HCT116 (cell line): ENCODE measurements around the gene COX18. TPM values are rescaled to one million over a fixed set of nuclear protein-coding genes. Genes with fewer than 3 reads are reported as not detected.

Source experiments
- ATAC-seq: fragments of 200-7000 bp; cut with Tn5 transposase; 2 replicates; pipeline ENCODE4 v1.9.1; 2020; ENCODE audit warnings: mild to moderate bottlenecking, moderate library complexity
- BruUV-seq: library from RNA; stranded (reverse); fragments of 400-500 nt; replicated peaks from 2 replicates; lab custom pipeline; 2021; lab: Mats Ljungman, UMichigan
- CTCF ChIA-PET: fragments of 300-600 bp; sonication (Branson Sonifier 250); formaldehyde crosslinking; loops from one replicate; lab custom pipeline; 2021; ENCODE audit warnings: antibody characterized with exemption; lab: Charles Lee
- POLR2A ChIA-PET: fragments of 300-600, 350-600 bp; sonication (Branson Sonifier 250); formaldehyde crosslinking; loops from one replicate; lab custom pipeline; 2021; ENCODE audit warnings: antibody characterized with exemption; lab: Charles Lee
- RAD21 ChIA-PET, 2 experiments: fragments of 300-600 bp; sonication (Branson Sonifier 250); formaldehyde crosslinking; loops; one replicate each; lab custom pipeline; 2023; ENCODE audit warnings: low total read pairs in 2 of 2; ENCODE audit not compliant: uncharacterized antibody in 2 of 2, unreplicated experiment in 2 of 2, low non-redundant PET in 1 of 2; lab: Charles Lee
- DNase-seq: peaks from one replicate; pipeline ENCODE4 v3.0.0-alpha.2; 2010; ENCODE audit warnings: low read depth, low spot score
- H2AFZ ChIP-seq: fragments of 200-600 bp; shearing (Covaris generic), sonication (generic); 2 replicates; pipeline ENCODE4 v1.6.1; 2017; ENCODE audit warnings: low read depth, mixed run types, mixed read lengths, antibody characterized with exemption, low read length; ENCODE audit not compliant: poor library complexity, severe bottlenecking
- H3K27ac ChIP-seq: 2 replicates; pipeline ENCODE4 v1.5.1; 2012; ENCODE audit warnings: low read depth, low read length
- H3K27me3 ChIP-seq: fragments of 200-600 bp; sonication (generic); 2 replicates; pipeline ENCODE4 v1.6.1; 2016; ENCODE audit warnings: mixed run types, low read length, mixed read lengths; ENCODE audit not compliant: insufficient read depth
- H3K36me3 ChIP-seq, 2 experiments: fragments of 200-500 bp in 1 of 2; fragments of 200-600 bp in 1 of 2; sonication (Bioruptor generic) in 1 of 2; sonication (generic) in 1 of 2; 2 replicates each; pipeline versions ENCODE4 v1.5.1 to v1.6.1; 2014 to 2016; ENCODE audit warnings: low read length in 2 of 2, inconsistent platforms in 1 of 2, mixed read lengths in 1 of 2, mixed run types in 1 of 2; ENCODE audit not compliant: insufficient read depth in 2 of 2, control insufficient read depth in 1 of 2
- H3K4me1 ChIP-seq, 2 experiments: fragments of 200-600 bp in 1 of 2; sonication (generic) in 1 of 2; 2 replicates each; pipeline versions ENCODE4 v1.5.1 to v1.6.1; 2012 to 2017; ENCODE audit warnings: low read length in 2 of 2, inconsistent platforms in 1 of 2, mild to moderate bottlenecking in 1 of 2, mixed read lengths in 1 of 2, mixed run types in 1 of 2, moderate library complexity in 1 of 2; ENCODE audit not compliant: insufficient read depth in 2 of 2, control insufficient read depth in 1 of 2
- H3K4me2 ChIP-seq: fragments of 200-600 bp; sonication (generic); 2 replicates; pipeline ENCODE4 v1.6.1; 2017; ENCODE audit warnings: mixed run types, low read length, mixed read lengths
- H3K4me3 ChIP-seq, 2 experiments: fragments of 200-600 bp in 1 of 2; sonication (generic) in 1 of 2; replicated peaks in 1 of 2; 2 replicates each; pipeline ENCODE4 v1.5.1; 2011 to 2016; ENCODE audit warnings: low read length in 2 of 2, control low read depth in 1 of 2, low read depth in 1 of 2, mild to moderate bottlenecking in 1 of 2, mixed read lengths in 1 of 2, mixed run types in 1 of 2
- H3K79me2 ChIP-seq: fragments of 200-600 bp; sonication (generic); 2 replicates; pipeline ENCODE4 v1.6.1; 2017; ENCODE audit warnings: mild to moderate bottlenecking, mixed run types, low read length, moderate library complexity, mixed read lengths; ENCODE audit not compliant: insufficient read depth
- H3K9ac ChIP-seq: fragments of 200-600 bp; sonication (generic); 2 replicates; pipeline ENCODE4 v1.6.1; 2016; ENCODE audit warnings: low read length, mixed read lengths
- H3K9me2 ChIP-seq: fragments of 200-600 bp; sonication (generic), shearing (Covaris generic); 2 replicates; pipeline ENCODE4 v1.6.1; 2017; ENCODE audit warnings: mixed run types, mild to moderate bottlenecking, moderate library complexity; ENCODE audit not compliant: insufficient read depth
- H3K9me3 ChIP-seq, 2 experiments: fragments of 200-500 bp in 1 of 2; fragments of 200-600 bp in 1 of 2; sonication (Bioruptor generic) in 1 of 2; sonication (generic) in 1 of 2; 2 replicates each; pipeline ENCODE4 v1.6.1; 2014 to 2017; ENCODE audit warnings: low read length in 2 of 2, mixed read lengths in 2 of 2, inconsistent platforms in 1 of 2, low read depth in 1 of 2, mild to moderate bottlenecking in 1 of 2, mixed run types in 1 of 2, moderate library complexity in 1 of 2; ENCODE audit not compliant: control insufficient read depth in 1 of 2, insufficient read depth in 1 of 2
- H4K20me1 ChIP-seq: fragments of 200-600 bp; sonication (generic), shearing (Covaris generic); 2 replicates; pipeline ENCODE4 v1.6.1; 2017; ENCODE audit warnings: mixed run types, mild to moderate bottlenecking, moderate library complexity; ENCODE audit not compliant: insufficient read depth
- CBX3 ChIP-seq: IDR thresholded peaks from 2 replicates; pipeline ENCODE4 v1.6.1; 2012; ENCODE audit warnings: low read depth
- CEBPB ChIP-seq: IDR thresholded peaks from 2 replicates; pipeline ENCODE4 v1.6.1; 2012; ENCODE audit warnings: low read depth
- EGR1 ChIP-seq: IDR thresholded peaks from 2 replicates; pipeline ENCODE4 v1.6.1; 2012; ENCODE audit warnings: low read depth
- EZH2 ChIP-seq: fragments of 200-600 bp; sonication (generic); IDR thresholded peaks from 2 replicates; pipeline ENCODE4 v1.6.1; 2017; ENCODE audit warnings: antibody characterized with exemption, mixed run types
- EZH2phosphoT487 ChIP-seq: fragments of 200-600 bp; IDR thresholded peaks from 2 replicates; pipeline ENCODE4 v1.6.1; 2018; ENCODE audit warnings: antibody characterized with exemption, borderline replicate concordance
- FOSL1 ChIP-seq: IDR thresholded peaks from 2 replicates; pipeline ENCODE4 v1.6.1; 2012; ENCODE audit warnings: low read depth
- JUND ChIP-seq: IDR thresholded peaks from 2 replicates; pipeline ENCODE4 v1.6.1; 2012
- POLR2AphosphoS5 ChIP-seq: IDR thresholded peaks from 2 replicates; pipeline ENCODE4 v1.6.1; 2011; ENCODE audit warnings: mild to moderate bottlenecking, low read depth, low read length, moderate library complexity
- RAD21 ChIP-seq: IDR thresholded peaks from 2 replicates; pipeline ENCODE4 v1.6.1; 2012; ENCODE audit warnings: low read depth, mild to moderate bottlenecking
- SIN3A ChIP-seq: IDR thresholded peaks from 2 replicates; pipeline ENCODE4 v1.6.1; 2012; ENCODE audit warnings: low read depth
- SP1 ChIP-seq: IDR thresholded peaks from 2 replicates; pipeline ENCODE4 v1.6.1; 2012; ENCODE audit warnings: low read depth
- SRF ChIP-seq: IDR thresholded peaks from 2 replicates; pipeline ENCODE4 v1.6.1; 2012; ENCODE audit warnings: low read depth
- YY1 ChIP-seq: IDR thresholded peaks from 2 replicates; pipeline ENCODE4 v1.6.1; 2011; ENCODE audit warnings: low read length, low read depth, moderate library complexity, mild to moderate bottlenecking; ENCODE audit not compliant: insufficient replicate concordance; ENCODE audit errors: extremely low read depth
- ZNF274 ChIP-seq: fragments of 200-500 bp; sonication (Bioruptor generic); IDR thresholded peaks from 2 replicates; pipeline ENCODE4 v1.6.1; 2014; ENCODE audit warnings: mild to moderate bottlenecking, low read depth, low read length, inconsistent platforms
- intact Hi-C: fragments of 100-400 bp; cut with micrococcal nuclease; formaldehyde crosslinking; loops from 2 replicates; pipeline ENCODE4 v1.10.0; 2022
- total RNA-seq: library from RNA; stranded (reverse); gene quantifications from one replicate; pipeline ENCODE4 v1.2.1, GENCODE V29; 2021; ENCODE audit not compliant: unreplicated experiment
- TF ChIP-seq, protein P1 (sequence below): IDR thresholded peaks from 2 replicates; pipeline ENCODE4 v1.6.1; 2011; ENCODE audit warnings: mild to moderate bottlenecking, low read length, moderate library complexity; ENCODE audit not compliant: insufficient replicate concordance; ENCODE audit errors: extremely low read depth
- TF ChIP-seq, protein P2 (sequence below): IDR thresholded peaks from 2 replicates; pipeline ENCODE4 v1.6.1; 2012
- TF ChIP-seq, protein P3 (sequence below): IDR thresholded peaks from 2 replicates; pipeline ENCODE4 v1.6.1; 2012
- TF ChIP-seq, protein P4 (sequence below), 3 experiments: fragments of 200-600 bp in 1 of 3; sonication (generic) in 1 of 3; IDR thresholded peaks in 2 of 3; conservative IDR thresholded peaks in 1 of 3; 2 replicates each; pipeline ENCODE4 v1.5.1; 2012 to 2017; ENCODE audit warnings: low read depth in 2 of 3, low read length in 2 of 3, antibody characterized with exemption in 1 of 3, borderline replicate concordance in 1 of 3, control low read depth in 1 of 3, mild to moderate bottlenecking in 1 of 3, mixed read lengths in 1 of 3, mixed run types in 1 of 3, moderate library complexity in 1 of 3; ENCODE audit not compliant: insufficient read depth in 1 of 3
- TF ChIP-seq, protein P5 (sequence below): IDR thresholded peaks from 2 replicates; pipeline ENCODE4 v1.6.1; 2012; ENCODE audit warnings: low read depth

COX18 gene
- total RNA-seq, 1 experiment from 2014 or later, result 12.5 TPM

- RAD21 ChIA-PET, result no interaction called here
- POLR2A ChIA-PET, result no interaction called here
- Histone ChIP-seq H4K20me1 (no peaks in the 10 kb centered on the region), H3K27me3 (peaks cover 5% of the 10 kb centered on the region), H2AFZ (no peak overlapping the region), H3K9me3 (no peaks in the 10 kb centered on the region), H3K4me3 (no peak overlapping the region), H3K27ac (no peak overlapping the region), H3K9me2 (no peaks in the 10 kb centered on the region), H3K36me3 (no peaks in the 10 kb centered on the region), H3K79me2 (no peaks in the 10 kb centered on the region), H3K4me1 (no peaks in the 10 kb centered on the region), H3K4me2 (no peak overlapping the region), H3K9ac (no peak overlapping the region)
- DNase-seq (no peak), ATAC-seq (no peak)
- BruUV-seq, result no TSS peak
- TF ChIP-seq, protein P1, sequence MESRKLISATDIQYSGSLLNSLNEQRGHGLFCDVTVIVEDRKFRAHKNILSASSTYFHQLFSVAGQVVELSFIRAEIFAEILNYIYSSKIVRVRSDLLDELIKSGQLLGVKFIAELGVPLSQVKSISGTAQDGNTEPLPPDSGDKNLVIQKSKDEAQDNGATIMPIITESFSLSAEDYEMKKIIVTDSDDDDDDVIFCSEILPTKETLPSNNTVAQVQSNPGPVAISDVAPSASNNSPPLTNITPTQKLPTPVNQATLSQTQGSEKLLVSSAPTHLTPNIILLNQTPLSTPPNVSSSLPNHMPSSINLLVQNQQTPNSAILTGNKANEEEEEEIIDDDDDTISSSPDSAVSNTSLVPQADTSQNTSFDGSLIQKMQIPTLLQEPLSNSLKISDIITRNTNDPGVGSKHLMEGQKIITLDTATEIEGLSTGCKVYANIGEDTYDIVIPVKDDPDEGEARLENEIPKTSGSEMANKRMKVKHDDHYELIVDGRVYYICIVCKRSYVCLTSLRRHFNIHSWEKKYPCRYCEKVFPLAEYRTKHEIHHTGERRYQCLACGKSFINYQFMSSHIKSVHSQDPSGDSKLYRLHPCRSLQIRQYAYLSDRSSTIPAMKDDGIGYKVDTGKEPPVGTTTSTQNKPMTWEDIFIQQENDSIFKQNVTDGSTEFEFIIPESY, result no peak
- TF ChIP-seq, protein P2, sequence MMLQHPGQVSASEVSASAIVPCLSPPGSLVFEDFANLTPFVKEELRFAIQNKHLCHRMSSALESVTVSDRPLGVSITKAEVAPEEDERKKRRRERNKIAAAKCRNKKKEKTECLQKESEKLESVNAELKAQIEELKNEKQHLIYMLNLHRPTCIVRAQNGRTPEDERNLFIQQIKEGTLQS, result no peak
- TF ChIP-seq SP1 (no peak), RAD21 (no peak), EZH2phosphoT487 (no peak), YY1 (no peak), JUND (no peak), POLR2AphosphoS5 (no peak), FOSL1 (no peak), EGR1 (no peak), SIN3A (no peak), CEBPB (no peak), ZNF274 (no peak), SRF (no peak), CBX3 (no peak), EZH2 (no peak)
- TF ChIP-seq, protein P3, sequence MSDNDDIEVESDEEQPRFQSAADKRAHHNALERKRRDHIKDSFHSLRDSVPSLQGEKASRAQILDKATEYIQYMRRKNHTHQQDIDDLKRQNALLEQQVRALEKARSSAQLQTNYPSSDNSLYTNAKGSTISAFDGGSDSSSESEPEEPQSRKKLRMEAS, result no peak
- TF ChIP-seq, protein P4, sequence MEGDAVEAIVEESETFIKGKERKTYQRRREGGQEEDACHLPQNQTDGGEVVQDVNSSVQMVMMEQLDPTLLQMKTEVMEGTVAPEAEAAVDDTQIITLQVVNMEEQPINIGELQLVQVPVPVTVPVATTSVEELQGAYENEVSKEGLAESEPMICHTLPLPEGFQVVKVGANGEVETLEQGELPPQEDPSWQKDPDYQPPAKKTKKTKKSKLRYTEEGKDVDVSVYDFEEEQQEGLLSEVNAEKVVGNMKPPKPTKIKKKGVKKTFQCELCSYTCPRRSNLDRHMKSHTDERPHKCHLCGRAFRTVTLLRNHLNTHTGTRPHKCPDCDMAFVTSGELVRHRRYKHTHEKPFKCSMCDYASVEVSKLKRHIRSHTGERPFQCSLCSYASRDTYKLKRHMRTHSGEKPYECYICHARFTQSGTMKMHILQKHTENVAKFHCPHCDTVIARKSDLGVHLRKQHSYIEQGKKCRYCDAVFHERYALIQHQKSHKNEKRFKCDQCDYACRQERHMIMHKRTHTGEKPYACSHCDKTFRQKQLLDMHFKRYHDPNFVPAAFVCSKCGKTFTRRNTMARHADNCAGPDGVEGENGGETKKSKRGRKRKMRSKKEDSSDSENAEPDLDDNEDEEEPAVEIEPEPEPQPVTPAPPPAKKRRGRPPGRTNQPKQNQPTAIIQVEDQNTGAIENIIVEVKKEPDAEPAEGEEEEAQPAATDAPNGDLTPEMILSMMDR (IDR thresholded peaks at IDR 0.05 in 2 of 3, conservative IDR thresholded peaks at IDR 0.05 in 1 of 3; ENCODE audit: borderline replicate concordance in 1 of 3, insufficient read depth in 1 of 3, low read depth in 2 of 3, low read length in 2 of 3), result no peak
- TF ChIP-seq, protein P5, sequence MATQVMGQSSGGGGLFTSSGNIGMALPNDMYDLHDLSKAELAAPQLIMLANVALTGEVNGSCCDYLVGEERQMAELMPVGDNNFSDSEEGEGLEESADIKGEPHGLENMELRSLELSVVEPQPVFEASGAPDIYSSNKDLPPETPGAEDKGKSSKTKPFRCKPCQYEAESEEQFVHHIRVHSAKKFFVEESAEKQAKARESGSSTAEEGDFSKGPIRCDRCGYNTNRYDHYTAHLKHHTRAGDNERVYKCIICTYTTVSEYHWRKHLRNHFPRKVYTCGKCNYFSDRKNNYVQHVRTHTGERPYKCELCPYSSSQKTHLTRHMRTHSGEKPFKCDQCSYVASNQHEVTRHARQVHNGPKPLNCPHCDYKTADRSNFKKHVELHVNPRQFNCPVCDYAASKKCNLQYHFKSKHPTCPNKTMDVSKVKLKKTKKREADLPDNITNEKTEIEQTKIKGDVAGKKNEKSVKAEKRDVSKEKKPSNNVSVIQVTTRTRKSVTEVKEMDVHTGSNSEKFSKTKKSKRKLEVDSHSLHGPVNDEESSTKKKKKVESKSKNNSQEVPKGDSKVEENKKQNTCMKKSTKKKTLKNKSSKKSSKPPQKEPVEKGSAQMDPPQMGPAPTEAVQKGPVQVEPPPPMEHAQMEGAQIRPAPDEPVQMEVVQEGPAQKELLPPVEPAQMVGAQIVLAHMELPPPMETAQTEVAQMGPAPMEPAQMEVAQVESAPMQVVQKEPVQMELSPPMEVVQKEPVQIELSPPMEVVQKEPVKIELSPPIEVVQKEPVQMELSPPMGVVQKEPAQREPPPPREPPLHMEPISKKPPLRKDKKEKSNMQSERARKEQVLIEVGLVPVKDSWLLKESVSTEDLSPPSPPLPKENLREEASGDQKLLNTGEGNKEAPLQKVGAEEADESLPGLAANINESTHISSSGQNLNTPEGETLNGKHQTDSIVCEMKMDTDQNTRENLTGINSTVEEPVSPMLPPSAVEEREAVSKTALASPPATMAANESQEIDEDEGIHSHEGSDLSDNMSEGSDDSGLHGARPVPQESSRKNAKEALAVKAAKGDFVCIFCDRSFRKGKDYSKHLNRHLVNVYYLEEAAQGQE, result no peak
- intact Hi-C loops, result loop anchor here (5.0 to 10.0 kb wide), 2 partner anchors 724 to 1286 kb away; no protein-coding TSS in a partner anchor
- CTCF ChIA-PET, result no interaction called here
Observed at GRCh38 chr4:73018595-73018994, 50.9 kb downstream of the COX18 start.
